ENCODE results near the gene ASTN2. TPM values are rescaled to one million over a fixed set of nuclear protein-coding genes. Genes with fewer than 3 reads are reported as not detected.

Gene ASTN2
- total and polyA plus RNA-seq, 10 of the 15 experiments (the other 5 are each of a cell fraction or from before 2014, with no cell fraction given), result 1.4 to 15.7 (median 7.0) TPM

GRCh38 chr9:117247266-117247665, 167.6 kb downstream of the ASTN2 start:
- H3K27me3 ChIP-seq (replicated peaks in 1 of 2; ENCODE audit: control insufficient read depth in 2 of 2, insufficient read depth in 2 of 2, low read length in 1 of 2), result no peaks in the 10 kb centered on the region; a peak in 1 of 4 replicates
- H3K9me3 ChIP-seq (replicated peaks; ENCODE audit: control insufficient read depth, insufficient read depth, low read length), result no peaks in the 10 kb centered on the region
- intact Hi-C loops (cut with micrococcal nuclease; ENCODE audit: unreplicated experiment) (no loop called here), in situ Hi-C loops (cut with MboI) (no loop called here)
- H2AFZ ChIP-seq (ENCODE audit: control insufficient read depth, low read depth, low read length), result no peak overlapping the region
- no peak for FAIRE-seq
- H3K9ac ChIP-seq (ENCODE audit: control insufficient read depth, insufficient read depth, low read length), result no peak overlapping the region
- ATAC-seq, result peak; percentile 61
- 0% methylated on average over 1 of the region's 1 CpG for WGBS (ENCODE audit: insufficient coverage, insufficient replicate concordance, low lambda C conversion rate, missing lambda C conversion rate)
- no peak for DNase-seq (ENCODE audit: low read depth, low spot score)
- no peak overlapping the region for H3K27ac ChIP-seq (ENCODE audit: control insufficient read depth, insufficient read depth)
- ChIA-PET POLR2A (interaction anchor here (0.5 kb wide), 1 partner anchor 130 kb away, joined by 3 read pairs; no protein-coding TSS in a partner anchor), SMC1A (ENCODE audit: uncharacterized antibody, unreplicated experiment) (no interaction called here), CTCF (interaction anchor here (0.5 to 1.6 kb wide), 2 partner anchors 32 to 35 kb away, joined by 3 to 5 read pairs; no protein-coding TSS in a partner anchor), RAD21 (ENCODE audit: unreplicated experiment) (no interaction called here)
- no TSS peak for BruUV-seq (replicated peaks)
- no peak overlapping the region for H3K4me3 ChIP-seq
- no peaks in the 10 kb centered on the region for H3K79me2 ChIP-seq (ENCODE audit: control insufficient read depth, insufficient read depth, low read length)
- no peak overlapping the region for H3K4me2 ChIP-seq (ENCODE audit: control insufficient read depth, insufficient read depth)
- H3K36me3 ChIP-seq (ENCODE audit: control insufficient read depth in 2 of 2, insufficient read depth in 2 of 2, low read length in 1 of 2), result no peaks in the 10 kb centered on the region
- no peaks in the 10 kb centered on the region for H3K4me1 ChIP-seq (ENCODE audit: control insufficient read depth, insufficient read depth, low read length)
- TF ChIP-seq ZNF207 (IDR thresholded peaks at IDR 0.05; ENCODE audit: borderline replicate concordance) (no peak), E2F4 (IDR thresholded peaks at IDR 0.05; ENCODE audit: low read depth, low read length) (no peak), KLF5 (IDR thresholded peaks at IDR 0.05; ENCODE audit: partially characterized antibody) (no peak), CBX5 (IDR thresholded peaks at IDR 0.05; ENCODE audit: low read depth) (no peak), NKRF (conservative IDR thresholded peaks at IDR 0.05) (no peak), JUNB (IDR thresholded peaks at IDR 0.05) (no peak), STAT1 (conservative IDR thresholded peaks at IDR 0.05) (no peak), RAD21 (IDR thresholded peaks at IDR 0.05; ENCODE audit: insufficient read depth, low read depth, low read length) (peak; percentile 32; the same call in 1 of the 2 replicates), CTCF (IDR thresholded peaks at IDR 0.05 in 2 of 3, conservative IDR thresholded peaks at IDR 0.05 in 1 of 3; ENCODE audit: control insufficient read depth in 2 of 3, extremely low read depth in 1 of 3, insufficient read depth in 1 of 3, low read depth in 3 of 3, low read length in 3 of 3) (peak; percentile 30 to 48 (median 40); a peak in 5 of 6 replicates), MEF2A (IDR thresholded peaks at IDR 0.05; ENCODE audit: insufficient read depth, low read depth, low read length) (no peak), HDAC2 (IDR thresholded peaks at IDR 0.05) (no peak), GATAD2B (conservative IDR thresholded peaks at IDR 0.05; ENCODE audit: low read depth) (no peak), USF2 (IDR thresholded peaks at IDR 0.05; ENCODE audit: borderline replicate concordance, low read depth, low read length) (no peak), PBX3 (IDR thresholded peaks at IDR 0.05; ENCODE audit: insufficient replicate concordance, low read depth, low read length) (no peak), IRF5 (IDR thresholded peaks at IDR 0.05; ENCODE audit: borderline replicate concordance) (no peak), ASH2L (IDR thresholded peaks at IDR 0.05; ENCODE audit: borderline replicate concordance, low read depth) (no peak)
- H4K20me1 ChIP-seq (ENCODE audit: control insufficient read depth, insufficient read depth), result no peaks in the 10 kb centered on the region
